Measurements from ENCODE around the gene LYRM7. TPM values are rescaled to one million over a fixed set of nuclear protein-coding genes. Genes with fewer than 3 reads are reported as not detected.

LYRM7 gene
- total and polyA plus RNA-seq, 2 donors (not counting 1 experiment from before 2014, with no cell fraction given), result 4.8 to 6.9 TPM

DNA sequence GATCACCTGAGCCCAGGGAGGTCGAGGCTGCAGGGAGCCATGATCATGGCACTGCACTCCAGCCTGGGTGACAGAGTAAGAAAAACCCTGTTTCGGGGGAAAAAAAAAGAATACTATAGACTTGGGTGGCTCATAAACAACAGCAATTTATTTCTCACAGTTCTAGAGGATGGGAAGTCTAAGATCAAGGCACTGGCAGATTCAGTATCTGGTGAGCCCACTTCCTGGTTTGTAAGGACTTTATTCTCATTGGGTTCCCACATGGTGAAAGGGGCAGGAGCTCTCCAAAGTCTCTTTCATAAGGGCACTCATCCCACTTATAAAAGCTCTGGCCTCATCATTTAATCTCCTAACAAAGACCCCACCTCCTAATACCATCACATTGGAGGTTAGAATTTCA lies 14.4 kb upstream of the LYRM7 start:
- Histone ChIP-seq H4K20me1 (ENCODE audit: control insufficient read depth, extremely low read depth, insufficient read depth, low read length) (no peaks in the 10 kb centered on the region), H3K9me3 (ENCODE audit: control insufficient read depth, insufficient read depth, low read depth, low read length) (no peaks in the 10 kb centered on the region), H2AFZ (ENCODE audit: low read length) (no peak overlapping the region), H3K27ac (ENCODE audit: insufficient read depth, low read length) (no peak overlapping the region), H3K4me1 (ENCODE audit: control insufficient read depth, extremely low read depth, insufficient read depth, low read length) (no peaks in the 10 kb centered on the region), H3K9ac (ENCODE audit: insufficient read depth, low read length) (no peak overlapping the region), H3K4me2 (ENCODE audit: extremely low read depth, insufficient read depth, low read length) (no peak overlapping the region), H3K36me3 (ENCODE audit: control insufficient read depth, insufficient read depth, low read length) (peaks cover 2% of the 10 kb centered on the region), H3K4me3 (replicated peaks in 1 of 4; ENCODE audit: control extremely low read depth in 1 of 4, insufficient read depth in 1 of 4, low read depth in 3 of 4, low read length in 4 of 4) (no peak overlapping the region), H3K27me3 (ENCODE audit: control insufficient read depth, insufficient read depth, low read length) (no peaks in the 10 kb centered on the region), H3K79me2 (ENCODE audit: control insufficient read depth, insufficient read depth, low read length) (peaks cover 7% of the 10 kb centered on the region)
- TF ChIP-seq, protein P1, sequence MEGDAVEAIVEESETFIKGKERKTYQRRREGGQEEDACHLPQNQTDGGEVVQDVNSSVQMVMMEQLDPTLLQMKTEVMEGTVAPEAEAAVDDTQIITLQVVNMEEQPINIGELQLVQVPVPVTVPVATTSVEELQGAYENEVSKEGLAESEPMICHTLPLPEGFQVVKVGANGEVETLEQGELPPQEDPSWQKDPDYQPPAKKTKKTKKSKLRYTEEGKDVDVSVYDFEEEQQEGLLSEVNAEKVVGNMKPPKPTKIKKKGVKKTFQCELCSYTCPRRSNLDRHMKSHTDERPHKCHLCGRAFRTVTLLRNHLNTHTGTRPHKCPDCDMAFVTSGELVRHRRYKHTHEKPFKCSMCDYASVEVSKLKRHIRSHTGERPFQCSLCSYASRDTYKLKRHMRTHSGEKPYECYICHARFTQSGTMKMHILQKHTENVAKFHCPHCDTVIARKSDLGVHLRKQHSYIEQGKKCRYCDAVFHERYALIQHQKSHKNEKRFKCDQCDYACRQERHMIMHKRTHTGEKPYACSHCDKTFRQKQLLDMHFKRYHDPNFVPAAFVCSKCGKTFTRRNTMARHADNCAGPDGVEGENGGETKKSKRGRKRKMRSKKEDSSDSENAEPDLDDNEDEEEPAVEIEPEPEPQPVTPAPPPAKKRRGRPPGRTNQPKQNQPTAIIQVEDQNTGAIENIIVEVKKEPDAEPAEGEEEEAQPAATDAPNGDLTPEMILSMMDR (conservative IDR thresholded peaks at IDR 0.05 in 1 of 2, IDR thresholded peaks at IDR 0.05 in 1 of 2; ENCODE audit: low read depth in 1 of 2, low read length in 2 of 2), result no peak
- TF ChIP-seq EZH2 (IDR thresholded peaks at IDR 0.05; ENCODE audit: low read length, missing control alignments), result no peak
- no peak for DNase-seq (ENCODE audit: low read depth in 2 of 2)

DNA sequence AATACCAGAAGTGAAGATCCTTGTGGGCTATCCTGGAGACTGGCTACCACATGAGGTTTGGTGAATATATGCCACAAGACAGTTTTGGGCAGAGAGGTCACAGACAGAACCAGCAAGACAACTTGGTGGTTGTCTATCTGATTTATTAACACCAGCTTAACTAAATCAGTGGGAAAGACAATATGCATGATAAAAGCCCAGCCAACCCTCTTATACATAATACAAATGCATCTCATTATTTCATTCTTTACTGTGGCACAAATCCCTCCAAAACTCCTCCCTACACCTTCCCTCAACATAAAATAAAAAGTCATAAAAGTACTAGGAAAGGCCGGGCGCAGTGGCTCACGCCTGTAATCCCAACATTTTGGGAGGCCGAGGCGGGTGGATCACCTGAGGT lies 13.8 kb upstream of the LYRM7 start:
- peaks cover 2% of the 10 kb centered on the region for H3K36me3 ChIP-seq (ENCODE audit: control insufficient read depth, insufficient read depth, low read length)
- H4K20me1 ChIP-seq (ENCODE audit: control insufficient read depth, extremely low read depth, insufficient read depth, low read length), result no peaks in the 10 kb centered on the region
- no peak overlapping the region for H3K27ac ChIP-seq (ENCODE audit: insufficient read depth, low read length)
- H3K9ac ChIP-seq (ENCODE audit: insufficient read depth, low read length), result no peak overlapping the region
- DNase-seq (ENCODE audit: low read depth in 2 of 2), result no peak
- H3K4me2 ChIP-seq (ENCODE audit: extremely low read depth, insufficient read depth, low read length), result no peak overlapping the region
- H3K27me3 ChIP-seq (ENCODE audit: control insufficient read depth, insufficient read depth, low read length), result no peaks in the 10 kb centered on the region
- TF ChIP-seq, protein P1 (conservative IDR thresholded peaks at IDR 0.05 in 1 of 2, IDR thresholded peaks at IDR 0.05 in 1 of 2; ENCODE audit: low read depth in 1 of 2, low read length in 2 of 2), result no peak
- no peak for TF ChIP-seq EZH2 (IDR thresholded peaks at IDR 0.05; ENCODE audit: low read length, missing control alignments)
- H3K79me2 ChIP-seq (ENCODE audit: control insufficient read depth, insufficient read depth, low read length), result peaks cover 8% of the 10 kb centered on the region
- H3K9me3 ChIP-seq (ENCODE audit: control insufficient read depth, insufficient read depth, low read depth, low read length), result no peaks in the 10 kb centered on the region
- no peak overlapping the region for H2AFZ ChIP-seq (ENCODE audit: low read length)
- no peaks in the 10 kb centered on the region for H3K4me1 ChIP-seq (ENCODE audit: control insufficient read depth, extremely low read depth, insufficient read depth, low read length)
- H3K4me3 ChIP-seq (replicated peaks in 1 of 4; ENCODE audit: control extremely low read depth in 1 of 4, insufficient read depth in 1 of 4, low read depth in 3 of 4, low read length in 4 of 4), result no peak overlapping the region

DNA sequence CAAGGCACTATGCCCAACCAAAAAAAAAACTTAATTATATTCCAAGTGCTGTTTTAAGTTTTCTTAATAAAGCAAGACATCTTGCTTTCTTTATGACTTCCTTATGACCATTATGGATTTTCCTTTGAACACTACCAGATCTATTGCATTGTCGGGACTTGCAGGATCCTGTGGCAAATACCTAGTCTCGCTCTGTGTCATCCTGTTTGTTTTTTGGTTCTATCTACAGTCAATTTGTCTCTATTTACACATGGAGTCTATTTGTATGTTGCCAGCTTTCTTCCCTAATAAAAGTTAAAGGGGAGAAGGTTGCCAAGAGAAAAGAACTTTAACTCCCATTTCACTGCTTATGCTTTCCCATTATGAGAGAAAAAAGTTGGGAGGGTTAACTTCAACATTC lies 10.6 kb upstream of the LYRM7 start:
- Histone ChIP-seq H3K79me2 (ENCODE audit: control insufficient read depth, insufficient read depth, low read length) (peaks cover 34% of the 10 kb centered on the region), H3K9ac (ENCODE audit: insufficient read depth, low read length) (no peak overlapping the region)

More for the DNA sequence above, 10.6 kb upstream of the LYRM7 start:
- H3K4me3 ChIP-seq (replicated peaks in 1 of 4; ENCODE audit: control extremely low read depth in 1 of 4, insufficient read depth in 1 of 4, low read depth in 3 of 4, low read length in 4 of 4), result no peak overlapping the region
- H3K36me3 ChIP-seq (ENCODE audit: control insufficient read depth, insufficient read depth, low read length), result peaks cover 2% of the 10 kb centered on the region
- H2AFZ ChIP-seq (ENCODE audit: low read length), result no peak overlapping the region
- TF ChIP-seq EZH2 (IDR thresholded peaks at IDR 0.05; ENCODE audit: low read length, missing control alignments), result no peak
- TF ChIP-seq, protein P1 (conservative IDR thresholded peaks at IDR 0.05 in 1 of 2, IDR thresholded peaks at IDR 0.05 in 1 of 2; ENCODE audit: low read depth in 1 of 2, low read length in 2 of 2), result no peak
- no peaks in the 10 kb centered on the region for H3K4me1 ChIP-seq (ENCODE audit: control insufficient read depth, extremely low read depth, insufficient read depth, low read length)
- no peak overlapping the region for H3K4me2 ChIP-seq (ENCODE audit: extremely low read depth, insufficient read depth, low read length)
- no peaks in the 10 kb centered on the region for H4K20me1 ChIP-seq (ENCODE audit: control insufficient read depth, extremely low read depth, insufficient read depth, low read length)
- no peak for DNase-seq (ENCODE audit: low read depth in 2 of 2)
- no peak overlapping the region for H3K27ac ChIP-seq (ENCODE audit: insufficient read depth, low read length)
- H3K27me3 ChIP-seq (ENCODE audit: control insufficient read depth, insufficient read depth, low read length), result no peaks in the 10 kb centered on the region
- no peaks in the 10 kb centered on the region for H3K9me3 ChIP-seq (ENCODE audit: control insufficient read depth, insufficient read depth, low read depth, low read length)
